ENCODE measurements around the gene RALGAPB. TPM values are rescaled to one million over a fixed set of nuclear protein-coding genes. Genes with fewer than 3 reads are reported as not detected.
"Not testable (repeated sequence)": the region's sequence is repeated elsewhere in the genome, so short reads cannot be mapped to it uniquely, and the experiment has no call there.

The RALGAPB gene
- total and polyA plus RNA-seq, 2 experiments from 2014 or later = 10.2 to 40.4 TPM

DNA sequence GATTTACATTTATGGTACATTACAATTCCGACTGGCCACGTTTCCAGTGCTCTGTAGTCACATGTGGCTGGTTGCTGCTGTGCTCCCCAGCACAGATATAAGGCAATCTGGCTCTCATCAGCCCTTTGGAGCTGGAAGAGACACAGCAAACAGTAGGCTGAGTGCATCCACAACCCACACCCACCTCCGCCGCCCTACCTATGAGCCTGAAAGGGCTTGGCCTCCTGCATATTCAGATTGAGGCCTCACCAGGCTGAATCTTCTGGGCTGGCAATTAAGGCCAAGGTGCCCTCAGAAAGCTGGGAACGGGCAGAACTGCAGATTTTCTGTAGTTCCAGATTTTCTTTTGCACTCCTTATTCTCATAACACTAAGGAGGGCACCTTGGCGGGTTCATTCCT lies 34.8 kb upstream of the RALGAPB start:
- no peak overlapping the region for H2AFZ ChIP-seq
- DNase-seq (ENCODE audit: low spot score) (no peak), ATAC-seq (no peak)
- H3K27ac Mint-ChIP-seq = no peak overlapping the region
- peaks cover 23% of the 10 kb centered on the region for H3K79me2 ChIP-seq (replicated peaks; ENCODE audit: insufficient read depth)
- H3K27me3 ChIP-seq (ENCODE audit: insufficient read depth) = no peaks in the 10 kb centered on the region
- H3K9me3 Mint-ChIP-seq = peaks cover 3% of the 10 kb centered on the region; the same call in 1 of the 3 replicates
- no peak overlapping the region for H3K4me3 Mint-ChIP-seq
- peaks cover 6% of the 10 kb centered on the region; the same call in 1 of the 2 replicates for H3K4me1 ChIP-seq (ENCODE audit: insufficient read depth)
- no peak overlapping the region for H3K4me3 ChIP-seq
- TF ChIP-seq CREB1 (CRISPR knock-in tag; IDR thresholded peaks at IDR 0.05; ENCODE audit: low read depth) (no peak), NANOG (IDR thresholded peaks at IDR 0.05; ENCODE audit: borderline replicate concordance) (no peak), EZH2 (IDR thresholded peaks at IDR 0.05; ENCODE audit: low read depth, unreplicated experiment) (no peak)
- H3F3A ChIP-seq (replicated peaks; ENCODE audit: low read depth) = 0 out of 2 replicates have a peak, but pooled peaks cover 2% of the 10 kb centered on the region
- peaks cover 10% of the 10 kb centered on the region for H3K36me3 ChIP-seq (ENCODE audit: insufficient read depth)
- H3K4me1 Mint-ChIP-seq = peaks cover 16% of the 10 kb centered on the region; the same call in 1 of the 3 replicates
- no peak overlapping the region for H3K4me2 ChIP-seq
- peaks cover 8% of the 10 kb centered on the region for H4K20me1 ChIP-seq (replicated peaks; ENCODE audit: insufficient read depth)
- H3K27me3 Mint-ChIP-seq (ENCODE audit: insufficient read depth, low read depth, poor library complexity) = peaks cover 18% of the 10 kb centered on the region
- H3K27ac ChIP-seq (ENCODE audit: low read depth) = no peak overlapping the region
- peaks cover 23% of the 10 kb centered on the region for H3K36me3 Mint-ChIP-seq (ENCODE audit: low read depth)
- H3K9me2 ChIP-seq (ENCODE audit: insufficient read depth) = no peaks in the 10 kb centered on the region

DNA sequence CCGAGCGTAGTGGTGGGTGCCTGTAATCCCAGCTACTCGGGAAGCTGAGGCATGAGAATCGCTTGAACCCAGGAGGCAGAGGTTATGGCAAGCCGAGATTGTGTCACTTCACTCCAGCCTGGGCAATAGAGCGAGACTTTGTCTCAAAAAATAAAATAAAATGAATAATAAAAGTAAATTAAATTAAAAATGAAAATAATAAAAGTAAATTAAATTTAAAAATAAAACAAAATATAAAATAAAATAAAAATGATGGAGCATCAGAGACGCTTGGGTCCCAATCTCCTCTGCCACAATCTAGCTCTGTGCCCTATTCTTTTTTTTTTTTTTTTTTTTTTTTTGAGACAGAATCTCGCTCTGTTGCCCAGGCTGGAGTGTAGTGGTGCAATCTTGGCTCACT lies 31.5 kb upstream of the RALGAPB start:
- H3F3A ChIP-seq (replicated peaks; ENCODE audit: low read depth); H3K36me3 Mint-ChIP-seq (ENCODE audit: low read depth); H3K36me3 ChIP-seq (ENCODE audit: insufficient read depth); H3K9me3 Mint-ChIP-seq; ATAC-seq; H3K9me2 ChIP-seq (ENCODE audit: insufficient read depth); H3K27me3 Mint-ChIP-seq (ENCODE audit: insufficient read depth, low read depth, poor library complexity); H3K27me3 ChIP-seq (ENCODE audit: insufficient read depth); DNase-seq (ENCODE audit: low spot score); H4K20me1 ChIP-seq (replicated peaks; ENCODE audit: insufficient read depth); H3K27ac ChIP-seq (ENCODE audit: low read depth); H3K4me1 ChIP-seq (ENCODE audit: insufficient read depth); H3K79me2 ChIP-seq (replicated peaks; ENCODE audit: insufficient read depth); H3K4me2 ChIP-seq; H3K4me1 Mint-ChIP-seq; H2AFZ ChIP-seq; H3K4me3 ChIP-seq; H3K4me3 Mint-ChIP-seq; H3K27ac Mint-ChIP-seq: not testable (repeated sequence)

DNA sequence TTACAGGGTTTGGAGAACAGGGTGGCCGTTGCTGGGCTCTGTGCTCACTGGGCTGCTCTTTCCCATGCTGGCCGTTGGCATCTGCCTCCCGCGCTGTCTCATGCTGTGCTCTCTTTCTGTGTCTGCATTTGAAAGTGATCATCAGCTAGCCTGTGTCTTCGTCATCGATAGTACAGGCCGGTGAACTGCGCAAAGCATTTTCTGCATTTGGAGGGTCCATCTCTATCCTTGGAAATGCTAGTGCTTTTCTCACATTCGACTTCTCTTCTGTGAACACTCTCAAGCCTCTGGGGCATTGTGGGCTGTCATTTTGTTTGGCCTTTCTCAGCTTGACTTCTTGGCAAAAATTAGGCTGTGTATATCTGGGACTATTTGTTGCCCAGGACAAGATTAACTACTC lies 30.7 kb upstream of the RALGAPB start:
- DNase-seq (ENCODE audit: low spot score) (no peak), ATAC-seq (peak; percentile 15; the same call in 2 of the 3 replicates)
- Histone ChIP-seq H3K36me3 (ENCODE audit: insufficient read depth) (no peaks in the 10 kb centered on the region), H3F3A (replicated peaks; ENCODE audit: low read depth) (no peaks in the 10 kb centered on the region), H2AFZ (peak overlapping the region; percentile 70; the same call in 1 of the 2 replicates), H4K20me1 (replicated peaks; ENCODE audit: insufficient read depth) (no peaks in the 10 kb centered on the region), H3K4me2 (no peak overlapping the region), H3K79me2 (replicated peaks; ENCODE audit: insufficient read depth) (no peaks in the 10 kb centered on the region), H3K27ac (ENCODE audit: low read depth) (no peak overlapping the region), H3K4me1 (ENCODE audit: insufficient read depth) (no peaks in the 10 kb centered on the region), H3K4me3 (no peak overlapping the region), H3K27me3 (ENCODE audit: insufficient read depth) (no peaks in the 10 kb centered on the region), H3K9me2 (ENCODE audit: insufficient read depth) (no peaks in the 10 kb centered on the region)
- Mint-ChIP-seq H3K9me3 (no peaks in the 10 kb centered on the region), H3K4me1 (peaks cover 8% of the 10 kb centered on the region; the same call in 1 of the 3 replicates), H3K27ac (no peak overlapping the region), H3K27me3 (ENCODE audit: insufficient read depth, low read depth, poor library complexity) (peaks cover 8% of the 10 kb centered on the region), H3K36me3 (ENCODE audit: low read depth) (no peaks in the 10 kb centered on the region), H3K4me3 (no peak overlapping the region)
- TF ChIP-seq EZH2 (IDR thresholded peaks at IDR 0.05; ENCODE audit: low read depth, unreplicated experiment) (no peak), NANOG (IDR thresholded peaks at IDR 0.05; ENCODE audit: borderline replicate concordance) (no peak), ZNF114 (CRISPR knock-in tag; IDR thresholded peaks at IDR 0.05) (no peak), CREB1 (CRISPR knock-in tag; IDR thresholded peaks at IDR 0.05; ENCODE audit: low read depth) (no peak), STAT1 (IDR thresholded peaks at IDR 0.05; ENCODE audit: unreplicated experiment) (no peak), JUNB (IDR thresholded peaks at IDR 0.05; ENCODE audit: unreplicated experiment) (no peak)
- TF ChIP-seq, protein P1, sequence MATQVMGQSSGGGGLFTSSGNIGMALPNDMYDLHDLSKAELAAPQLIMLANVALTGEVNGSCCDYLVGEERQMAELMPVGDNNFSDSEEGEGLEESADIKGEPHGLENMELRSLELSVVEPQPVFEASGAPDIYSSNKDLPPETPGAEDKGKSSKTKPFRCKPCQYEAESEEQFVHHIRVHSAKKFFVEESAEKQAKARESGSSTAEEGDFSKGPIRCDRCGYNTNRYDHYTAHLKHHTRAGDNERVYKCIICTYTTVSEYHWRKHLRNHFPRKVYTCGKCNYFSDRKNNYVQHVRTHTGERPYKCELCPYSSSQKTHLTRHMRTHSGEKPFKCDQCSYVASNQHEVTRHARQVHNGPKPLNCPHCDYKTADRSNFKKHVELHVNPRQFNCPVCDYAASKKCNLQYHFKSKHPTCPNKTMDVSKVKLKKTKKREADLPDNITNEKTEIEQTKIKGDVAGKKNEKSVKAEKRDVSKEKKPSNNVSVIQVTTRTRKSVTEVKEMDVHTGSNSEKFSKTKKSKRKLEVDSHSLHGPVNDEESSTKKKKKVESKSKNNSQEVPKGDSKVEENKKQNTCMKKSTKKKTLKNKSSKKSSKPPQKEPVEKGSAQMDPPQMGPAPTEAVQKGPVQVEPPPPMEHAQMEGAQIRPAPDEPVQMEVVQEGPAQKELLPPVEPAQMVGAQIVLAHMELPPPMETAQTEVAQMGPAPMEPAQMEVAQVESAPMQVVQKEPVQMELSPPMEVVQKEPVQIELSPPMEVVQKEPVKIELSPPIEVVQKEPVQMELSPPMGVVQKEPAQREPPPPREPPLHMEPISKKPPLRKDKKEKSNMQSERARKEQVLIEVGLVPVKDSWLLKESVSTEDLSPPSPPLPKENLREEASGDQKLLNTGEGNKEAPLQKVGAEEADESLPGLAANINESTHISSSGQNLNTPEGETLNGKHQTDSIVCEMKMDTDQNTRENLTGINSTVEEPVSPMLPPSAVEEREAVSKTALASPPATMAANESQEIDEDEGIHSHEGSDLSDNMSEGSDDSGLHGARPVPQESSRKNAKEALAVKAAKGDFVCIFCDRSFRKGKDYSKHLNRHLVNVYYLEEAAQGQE (IDR thresholded peaks at IDR 0.05; ENCODE audit: unreplicated experiment) = no peak
- TF ChIP-seq, protein P2, sequence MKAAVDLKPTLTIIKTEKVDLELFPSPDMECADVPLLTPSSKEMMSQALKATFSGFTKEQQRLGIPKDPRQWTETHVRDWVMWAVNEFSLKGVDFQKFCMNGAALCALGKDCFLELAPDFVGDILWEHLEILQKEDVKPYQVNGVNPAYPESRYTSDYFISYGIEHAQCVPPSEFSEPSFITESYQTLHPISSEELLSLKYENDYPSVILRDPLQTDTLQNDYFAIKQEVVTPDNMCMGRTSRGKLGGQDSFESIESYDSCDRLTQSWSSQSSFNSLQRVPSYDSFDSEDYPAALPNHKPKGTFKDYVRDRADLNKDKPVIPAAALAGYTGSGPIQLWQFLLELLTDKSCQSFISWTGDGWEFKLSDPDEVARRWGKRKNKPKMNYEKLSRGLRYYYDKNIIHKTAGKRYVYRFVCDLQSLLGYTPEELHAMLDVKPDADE (IDR thresholded peaks at IDR 0.05) = no peak
- TF ChIP-seq, protein P3, sequence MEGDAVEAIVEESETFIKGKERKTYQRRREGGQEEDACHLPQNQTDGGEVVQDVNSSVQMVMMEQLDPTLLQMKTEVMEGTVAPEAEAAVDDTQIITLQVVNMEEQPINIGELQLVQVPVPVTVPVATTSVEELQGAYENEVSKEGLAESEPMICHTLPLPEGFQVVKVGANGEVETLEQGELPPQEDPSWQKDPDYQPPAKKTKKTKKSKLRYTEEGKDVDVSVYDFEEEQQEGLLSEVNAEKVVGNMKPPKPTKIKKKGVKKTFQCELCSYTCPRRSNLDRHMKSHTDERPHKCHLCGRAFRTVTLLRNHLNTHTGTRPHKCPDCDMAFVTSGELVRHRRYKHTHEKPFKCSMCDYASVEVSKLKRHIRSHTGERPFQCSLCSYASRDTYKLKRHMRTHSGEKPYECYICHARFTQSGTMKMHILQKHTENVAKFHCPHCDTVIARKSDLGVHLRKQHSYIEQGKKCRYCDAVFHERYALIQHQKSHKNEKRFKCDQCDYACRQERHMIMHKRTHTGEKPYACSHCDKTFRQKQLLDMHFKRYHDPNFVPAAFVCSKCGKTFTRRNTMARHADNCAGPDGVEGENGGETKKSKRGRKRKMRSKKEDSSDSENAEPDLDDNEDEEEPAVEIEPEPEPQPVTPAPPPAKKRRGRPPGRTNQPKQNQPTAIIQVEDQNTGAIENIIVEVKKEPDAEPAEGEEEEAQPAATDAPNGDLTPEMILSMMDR (conservative IDR thresholded peaks at IDR 0.05; ENCODE audit: low read depth in 2 of 2) = no peak

Data from GM23338 (cell line).